Stimulated activated CD8-positive, alpha-beta memory T cell treated with anti-CD3 and anti-CD28 coated beads, Interleukin-7, amount 100 ng/mL, for 4 hours (primary cell): ENCODE measurements around the gene C2CD4B.

Experiments
- DNase-seq, 2 donors: peaks; one replicate each; pipeline ENCODE4 v3.0.0-alpha.2; 2020; ENCODE audit warnings: low read depth in 2 of 2

The C2CD4B gene

DNA sequence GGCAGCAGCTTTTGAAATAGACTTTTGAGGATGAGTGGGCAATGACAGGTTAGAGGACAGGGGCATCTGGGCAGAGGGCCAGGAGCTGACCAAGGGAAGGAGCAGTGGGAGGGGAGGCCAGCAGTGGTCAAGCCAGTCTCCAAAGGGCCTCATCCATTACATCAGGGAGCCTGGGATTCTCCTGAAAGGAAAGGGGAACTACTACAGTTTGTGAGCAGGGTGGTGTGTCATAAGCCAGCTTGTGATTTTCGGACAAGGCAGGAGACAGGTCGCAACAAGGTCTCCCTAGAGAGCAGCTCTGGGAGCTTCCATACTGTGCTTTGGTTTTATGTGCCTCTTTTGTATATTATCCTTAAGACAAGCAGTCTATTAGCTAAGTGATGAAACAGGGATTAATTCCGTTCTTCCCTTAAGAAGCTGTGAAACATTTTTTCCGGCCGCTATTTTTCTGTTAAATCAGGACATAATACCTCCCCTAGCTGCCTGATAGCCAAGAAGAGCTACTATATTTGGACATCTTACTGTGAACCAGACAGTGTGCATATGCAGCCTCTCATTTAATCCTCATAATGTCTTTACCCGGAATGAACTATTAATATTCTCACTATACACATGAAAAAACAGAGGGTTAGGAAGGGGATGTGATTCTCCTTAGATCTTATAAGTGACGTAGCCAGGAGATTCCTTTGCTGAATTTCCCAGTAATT is 46.4 kb downstream of the C2CD4B start:
- DNase-seq = no peak

- DNase-seq = no peak
These were observed 49.2 kb downstream of the C2CD4B start for GRCh38 chr15:62115847-62116246.
